Measurements from ENCODE around the gene HBA2.
"Not testable (repeated sequence)": the region's sequence is repeated elsewhere in the genome, so short reads cannot be mapped to it uniquely, and the experiment has no call there.

The HBA2 gene

GRCh38 chr16:175011-175949 is 2.6 kb downstream of the HBA2 start:
- no peak for DNase-seq (ENCODE audit: low read depth)

GRCh38 chr16:176006-176405 is 3.3 kb downstream of the HBA2 start:
- DNase-seq (ENCODE audit: low read depth) = not testable (repeated sequence)

- not testable (repeated sequence) for DNase-seq (ENCODE audit: low read depth)
These were observed 4.1 kb downstream of the HBA2 start, which contains the start of gene HBA1 for GRCh38 chr16:176477-177382. HBA1 (plus strand) TSS chr16:176680; CDS start chr16:176717, 37 bp downstream.

- DNase-seq (ENCODE audit: low read depth) = no peak
These were observed 4.7 kb downstream of the HBA2 start for GRCh38 chr16:177394-177822.

- DNase-seq (ENCODE audit: low read depth) = no peak
These were observed 5.4 kb downstream of the HBA2 start for GRCh38 chr16:177981-178667.

GRCh38 chr16:178668-179015 is 6.0 kb downstream of the HBA2 start:
- no peak for DNase-seq (ENCODE audit: low read depth)

- no peak for DNase-seq (ENCODE audit: low read depth)
These were observed 6.8 kb downstream of the HBA2 start for GRCh38 chr16:179211-180092.

- DNase-seq (ENCODE audit: low read depth) = no peak
These were observed 7.5 kb downstream of the HBA2 start, which contains the start of gene HBQ1 for GRCh38 chr16:180101-180675. HBQ1 (plus strand) TSS chr16:180459; CDS start chr16:180487, 28 bp downstream.

GRCh38 chr16:180681-181564 is 8.2 kb downstream of the HBA2 start:
- no peak for DNase-seq (ENCODE audit: low read depth)

GRCh38 chr16:181565-182021 is 8.9 kb downstream of the HBA2 start:
- DNase-seq (ENCODE audit: low read depth) = peak; percentile 76

GRCh38 chr16:183005-183404 is 10.3 kb downstream of the HBA2 start:
- no peak for DNase-seq (ENCODE audit: low read depth)

GRCh38 chr16:185213-185612 is 12.5 kb downstream of the HBA2 start:
- no peak for DNase-seq (ENCODE audit: low read depth)

- no peak for DNase-seq (ENCODE audit: low read depth)
These were observed 13.0 kb downstream of the HBA2 start for GRCh38 chr16:185691-186090.

GRCh38 chr16:187330-187729 is 14.7 kb downstream of the HBA2 start:
- DNase-seq (ENCODE audit: low read depth) = no peak

- DNase-seq (ENCODE audit: low read depth) = no peak
These were observed 16.0 kb downstream of the HBA2 start for GRCh38 chr16:188674-189073.

GRCh38 chr16:189604-190186 is 17.0 kb downstream of the HBA2 start:
- no peak for DNase-seq (ENCODE audit: low read depth)

- DNase-seq (ENCODE audit: low read depth) = no peak
These were observed 19.2 kb downstream of the HBA2 start for GRCh38 chr16:191831-192230.

- DNase-seq (ENCODE audit: low read depth) = no peak
These were observed 20.0 kb downstream of the HBA2 start for GRCh38 chr16:192686-193085.

GRCh38 chr16:193441-193840 is 20.8 kb downstream of the HBA2 start:
- no peak for DNase-seq (ENCODE audit: low read depth)

Data from activated T-helper 1 cell treated with Interleukin-2 at 50 U/mL for 16 hours (primary cell).